Measurements from ENCODE around the gene ADAMTS6.

ADAMTS6 gene

GRCh38 chr5:65441800-65442199 lies 39.9 kb downstream of the ADAMTS6 start:
- no peak overlapping the region for H2AFZ ChIP-seq (ENCODE audit: insufficient read depth, low read length, poor library complexity)
- H2BK12ac ChIP-seq (ENCODE audit: low read length), result no peak overlapping the region
- no peaks in the 10 kb centered on the region for H3K9me3 ChIP-seq (ENCODE audit: insufficient read depth, low read depth, low read length)
- peaks cover 17% of the 10 kb centered on the region in 2 experiments for H3K36me3 ChIP-seq (ENCODE audit: control insufficient read depth in 1 of 2, insufficient read depth in 2 of 2, low read length in 2 of 2)
- H3K27me3 ChIP-seq (ENCODE audit: insufficient read depth, low read length), result no peaks in the 10 kb centered on the region
- H3K18ac ChIP-seq (ENCODE audit: low read length), result no peak overlapping the region
- no peak for DNase-seq
- no peak overlapping the region for H2AK5ac ChIP-seq (ENCODE audit: low read length)
- no CpG with 5 or more reads among the region's 4 CpGs for WGBS (ENCODE audit: extremely low coverage, insufficient coverage, insufficient read length)
- H3K27ac ChIP-seq (ENCODE audit: low read depth, low read length), result no peak overlapping the region
- H3K23ac ChIP-seq (ENCODE audit: low read length), result no peak overlapping the region
- H2BK120ac ChIP-seq (ENCODE audit: insufficient read depth, low read length, poor library complexity), result no peak overlapping the region
- H3K4me3 ChIP-seq (ENCODE audit: low read depth, low read length), result no peak overlapping the region
- H3K9ac ChIP-seq (ENCODE audit: low read length), result no peak overlapping the region
- H3K79me2 ChIP-seq (ENCODE audit: control insufficient read depth, insufficient read depth, low read length, poor library complexity), result no peaks in the 10 kb centered on the region
- no peak overlapping the region for H4K12ac ChIP-seq (ENCODE audit: low read depth, low read length)
- no peak overlapping the region for H3K4me2 ChIP-seq (ENCODE audit: low read length)
- no peak overlapping the region for H3K4ac ChIP-seq (ENCODE audit: low read depth, low read length)
- no peak overlapping the region for H4K8ac ChIP-seq (ENCODE audit: low read depth, low read length)
- H2BK5ac ChIP-seq (ENCODE audit: low read depth, low read length, poor library complexity), result no peak overlapping the region
- H3K14ac ChIP-seq (ENCODE audit: low read length), result no peak overlapping the region
- no peaks in the 10 kb centered on the region for H3K79me1 ChIP-seq (ENCODE audit: low read length)
- H3K4me1 ChIP-seq (ENCODE audit: control insufficient read depth in 1 of 2, insufficient read depth in 2 of 2, low read length in 2 of 2), result no peaks in the 10 kb centered on the region
- no peak overlapping the region for H4K91ac ChIP-seq (ENCODE audit: low read depth, low read length)

GRCh38 chr5:65440456-65440855 lies 41.3 kb downstream of the ADAMTS6 start:
- H4K8ac ChIP-seq (ENCODE audit: low read depth, low read length), result no peak overlapping the region
- H2BK12ac ChIP-seq (ENCODE audit: low read length), result no peak overlapping the region
- no peak overlapping the region for H3K18ac ChIP-seq (ENCODE audit: low read length)
- no peak overlapping the region for H4K91ac ChIP-seq (ENCODE audit: low read depth, low read length)
- no peak overlapping the region for H3K9ac ChIP-seq (ENCODE audit: low read length)
- H2BK120ac ChIP-seq (ENCODE audit: insufficient read depth, low read length, poor library complexity), result no peak overlapping the region
- no CpG with 5 or more reads among the region's 1 CpG for WGBS (ENCODE audit: extremely low coverage, insufficient coverage, insufficient read length)
- no peak overlapping the region for H3K23ac ChIP-seq (ENCODE audit: low read length)
- H3K4me3 ChIP-seq (ENCODE audit: low read depth, low read length), result no peak overlapping the region
- no peak overlapping the region for H2AFZ ChIP-seq (ENCODE audit: insufficient read depth, low read length, poor library complexity)
- no peak overlapping the region for H3K4ac ChIP-seq (ENCODE audit: low read depth, low read length)
- H3K27ac ChIP-seq (ENCODE audit: low read depth, low read length), result no peak overlapping the region
- H3K27me3 ChIP-seq (ENCODE audit: insufficient read depth, low read length), result no peaks in the 10 kb centered on the region
- no peak overlapping the region for H4K12ac ChIP-seq (ENCODE audit: low read depth, low read length)
- no peaks in the 10 kb centered on the region for H3K9me3 ChIP-seq (ENCODE audit: insufficient read depth, low read depth, low read length)
- no peaks in the 10 kb centered on the region for H3K79me1 ChIP-seq (ENCODE audit: low read length)
- no peak overlapping the region for H3K4me2 ChIP-seq (ENCODE audit: low read length)
- DNase-seq, result no peak
- no peak overlapping the region for H3K14ac ChIP-seq (ENCODE audit: low read length)
- no peak overlapping the region for H2AK5ac ChIP-seq (ENCODE audit: low read length)
- H2BK5ac ChIP-seq (ENCODE audit: low read depth, low read length, poor library complexity), result no peak overlapping the region
- H3K4me1 ChIP-seq (ENCODE audit: control insufficient read depth in 1 of 2, insufficient read depth in 2 of 2, low read length in 2 of 2), result no peaks in the 10 kb centered on the region
- H3K36me3 ChIP-seq (ENCODE audit: control insufficient read depth in 1 of 2, insufficient read depth in 2 of 2, low read length in 2 of 2), result peaks cover 17 to 18% of the 10 kb centered on the region in 2 experiments
- H3K79me2 ChIP-seq (ENCODE audit: control insufficient read depth, insufficient read depth, low read length, poor library complexity), result no peaks in the 10 kb centered on the region

- Histone ChIP-seq H3K9me3 (ENCODE audit: insufficient read depth, low read depth, low read length) (no peaks in the 10 kb centered on the region), H2BK5ac (ENCODE audit: low read depth, low read length, poor library complexity) (no peak overlapping the region), H3K4me2 (ENCODE audit: low read length) (no peak overlapping the region), H4K8ac (ENCODE audit: low read depth, low read length) (no peak overlapping the region), H3K4ac (ENCODE audit: low read depth, low read length) (no peak overlapping the region), H3K79me1 (ENCODE audit: low read length) (no peaks in the 10 kb centered on the region), H2BK120ac (ENCODE audit: insufficient read depth, low read length, poor library complexity) (no peak overlapping the region), H2AK5ac (ENCODE audit: low read length) (no peak overlapping the region), H4K12ac (ENCODE audit: low read depth, low read length) (no peak overlapping the region), H3K14ac (ENCODE audit: low read length) (no peak overlapping the region), H3K4me1 (ENCODE audit: control insufficient read depth in 1 of 2, insufficient read depth in 2 of 2, low read length in 2 of 2) (peaks cover 2 to 3% of the 10 kb centered on the region in 2 experiments), H3K18ac (ENCODE audit: low read length) (no peak overlapping the region), H3K9ac (ENCODE audit: low read length) (no peak overlapping the region), H3K79me2 (ENCODE audit: control insufficient read depth, insufficient read depth, low read length, poor library complexity) (no peaks in the 10 kb centered on the region), H3K36me3 (ENCODE audit: control insufficient read depth in 1 of 2, insufficient read depth in 2 of 2, low read length in 2 of 2) (peaks cover 7 to 8% of the 10 kb centered on the region in 2 experiments), H3K23ac (ENCODE audit: low read length) (no peak overlapping the region), H2BK12ac (ENCODE audit: low read length) (no peak overlapping the region), H3K27me3 (ENCODE audit: insufficient read depth, low read length) (no peaks in the 10 kb centered on the region), H3K4me3 (ENCODE audit: low read depth, low read length) (no peak overlapping the region), H3K27ac (ENCODE audit: low read depth, low read length) (no peak overlapping the region), H4K91ac (ENCODE audit: low read depth, low read length) (no peak overlapping the region), H2AFZ (ENCODE audit: insufficient read depth, low read length, poor library complexity) (no peak overlapping the region)
- WGBS (ENCODE audit: extremely low coverage, insufficient coverage, insufficient read length), result no CpG with 5 or more reads among the region's 3 CpGs
- no peak for DNase-seq
Measured at GRCh38 chr5:65434122-65434521, 47.6 kb downstream of the ADAMTS6 start.

- Histone ChIP-seq H2BK120ac (ENCODE audit: insufficient read depth, low read length, poor library complexity) (no peak overlapping the region), H4K12ac (ENCODE audit: low read depth, low read length) (no peak overlapping the region), H2AK5ac (ENCODE audit: low read length) (no peak overlapping the region), H3K23ac (ENCODE audit: low read length) (no peak overlapping the region), H3K36me3 (ENCODE audit: control insufficient read depth in 1 of 2, insufficient read depth in 2 of 2, low read length in 2 of 2) (peaks cover 5% of the 10 kb centered on the region in 2 experiments), H2AFZ (ENCODE audit: insufficient read depth, low read length, poor library complexity) (no peak overlapping the region), H3K4me1 (ENCODE audit: control insufficient read depth in 1 of 2, insufficient read depth in 2 of 2, low read length in 2 of 2) (peaks cover 2 to 3% of the 10 kb centered on the region in 2 experiments), H3K79me1 (ENCODE audit: low read length) (no peaks in the 10 kb centered on the region), H3K4me3 (ENCODE audit: low read depth, low read length) (no peak overlapping the region), H3K9ac (ENCODE audit: low read length) (no peak overlapping the region), H3K79me2 (ENCODE audit: control insufficient read depth, insufficient read depth, low read length, poor library complexity) (no peaks in the 10 kb centered on the region), H3K18ac (ENCODE audit: low read length) (no peak overlapping the region), H3K9me3 (ENCODE audit: insufficient read depth, low read depth, low read length) (no peaks in the 10 kb centered on the region), H3K4ac (ENCODE audit: low read depth, low read length) (no peak overlapping the region), H4K91ac (ENCODE audit: low read depth, low read length) (no peak overlapping the region), H2BK12ac (ENCODE audit: low read length) (no peak overlapping the region), H3K14ac (ENCODE audit: low read length) (no peak overlapping the region), H4K8ac (ENCODE audit: low read depth, low read length) (no peak overlapping the region), H3K27me3 (ENCODE audit: insufficient read depth, low read length) (no peaks in the 10 kb centered on the region), H2BK5ac (ENCODE audit: low read depth, low read length, poor library complexity) (no peak overlapping the region), H3K27ac (ENCODE audit: low read depth, low read length) (no peak overlapping the region), H3K4me2 (ENCODE audit: low read length) (no peak overlapping the region)
- no peak for DNase-seq
Measured at GRCh38 chr5:65426656-65427055, 55.1 kb downstream of the ADAMTS6 start.
